Esophagus squamous epithelium (tissue), 4 donors: ENCODE data around the gene BNC2.

Experiments used
- CTCF ChIP-seq, 6 experiments: fragments of 450-650 bp in 4 of 6; fragments of 200-600 bp in 2 of 6; sonication (generic) in 2 of 6; IDR thresholded peaks; one replicate each; pipeline ENCODE4 v1.5.1; 2016 to 2019; ENCODE audit warnings: antibody characterized with exemption in 6 of 6, mild to moderate bottlenecking in 4 of 6, moderate library complexity in 4 of 6
- POLR2A ChIP-seq, 4 donors: fragments of 450-650 bp; IDR thresholded peaks; one replicate each; pipeline ENCODE4 v1.6.1; 2017; ENCODE audit warnings: antibody characterized with exemption in 4 of 4, mild to moderate bottlenecking in 4 of 4, moderate library complexity in 3 of 4

- TF ChIP-seq CTCF (IDR thresholded peaks at IDR 0.05) (no peak), POLR2A (IDR thresholded peaks at IDR 0.05) (no peak)
These were observed 251.1 kb downstream of the BNC2 start for GRCh38 chr9:16619402-16619801.
